ENCODE results near the gene TECPR2.

The TECPR2 gene

DNA sequence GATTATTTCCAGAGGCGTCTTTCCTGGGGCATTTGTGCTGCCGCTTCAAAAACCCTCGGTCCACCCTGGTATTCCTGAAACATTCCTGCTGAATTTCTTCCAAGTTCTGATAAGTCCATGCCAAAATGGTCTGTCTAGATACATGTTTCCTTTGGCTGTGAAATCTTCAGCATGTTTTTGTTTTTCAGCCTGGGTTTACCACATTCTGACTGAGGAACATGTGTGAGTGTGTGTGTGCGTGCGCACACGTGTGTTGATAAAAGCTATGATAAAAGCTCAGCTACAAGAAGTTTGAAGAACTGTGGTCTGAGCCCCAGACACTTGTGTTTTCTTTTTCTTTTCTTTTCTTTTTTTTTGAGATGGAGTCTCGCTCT lies 124.5 kb downstream of the TECPR2 start:
- TF ChIP-seq, protein P1, sequence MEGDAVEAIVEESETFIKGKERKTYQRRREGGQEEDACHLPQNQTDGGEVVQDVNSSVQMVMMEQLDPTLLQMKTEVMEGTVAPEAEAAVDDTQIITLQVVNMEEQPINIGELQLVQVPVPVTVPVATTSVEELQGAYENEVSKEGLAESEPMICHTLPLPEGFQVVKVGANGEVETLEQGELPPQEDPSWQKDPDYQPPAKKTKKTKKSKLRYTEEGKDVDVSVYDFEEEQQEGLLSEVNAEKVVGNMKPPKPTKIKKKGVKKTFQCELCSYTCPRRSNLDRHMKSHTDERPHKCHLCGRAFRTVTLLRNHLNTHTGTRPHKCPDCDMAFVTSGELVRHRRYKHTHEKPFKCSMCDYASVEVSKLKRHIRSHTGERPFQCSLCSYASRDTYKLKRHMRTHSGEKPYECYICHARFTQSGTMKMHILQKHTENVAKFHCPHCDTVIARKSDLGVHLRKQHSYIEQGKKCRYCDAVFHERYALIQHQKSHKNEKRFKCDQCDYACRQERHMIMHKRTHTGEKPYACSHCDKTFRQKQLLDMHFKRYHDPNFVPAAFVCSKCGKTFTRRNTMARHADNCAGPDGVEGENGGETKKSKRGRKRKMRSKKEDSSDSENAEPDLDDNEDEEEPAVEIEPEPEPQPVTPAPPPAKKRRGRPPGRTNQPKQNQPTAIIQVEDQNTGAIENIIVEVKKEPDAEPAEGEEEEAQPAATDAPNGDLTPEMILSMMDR (IDR thresholded peaks at IDR 0.05) = no peak

DNA sequence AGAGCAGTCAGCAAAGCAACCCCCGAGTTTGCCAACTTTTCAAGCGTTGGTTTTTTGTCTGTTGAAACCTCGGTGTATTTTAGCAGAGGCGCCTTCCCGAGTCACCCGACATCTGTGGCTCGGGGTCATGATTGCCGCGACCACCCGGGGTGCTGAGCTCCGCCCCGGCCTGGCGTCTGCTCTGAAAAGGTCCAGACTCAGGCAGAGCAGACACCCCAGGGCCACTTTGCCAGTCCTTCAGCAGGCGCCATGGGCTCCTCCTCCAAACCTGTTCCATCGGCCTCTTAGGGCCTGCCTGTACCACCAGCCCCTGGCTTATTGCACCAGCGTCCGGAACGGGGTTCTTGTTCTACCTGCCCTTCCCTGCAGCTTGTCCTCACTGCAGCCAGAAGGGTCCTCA lies 127.7 kb downstream of the TECPR2 start:
- TF ChIP-seq, protein P1 (IDR thresholded peaks at IDR 0.05) = no peak

DNA sequence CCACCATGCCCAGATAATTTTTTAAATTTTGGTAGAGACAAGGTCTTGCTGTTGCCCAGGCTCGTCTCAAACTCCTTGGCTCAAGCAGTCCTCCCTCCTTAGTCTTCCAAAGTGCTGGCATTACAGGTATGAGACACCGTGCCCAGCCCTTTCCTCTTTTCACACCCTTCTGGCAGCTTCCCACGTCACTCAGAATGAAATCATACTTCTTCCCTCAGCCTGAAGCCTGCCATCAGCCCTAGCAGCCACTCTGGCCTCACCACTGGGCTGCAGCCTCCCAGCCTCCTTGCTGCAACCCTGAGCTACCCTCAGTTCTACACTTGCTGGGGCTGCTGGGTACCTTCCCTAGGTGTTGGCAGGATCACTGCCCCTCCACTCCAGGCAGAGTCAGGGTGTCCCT lies 128.6 kb downstream of the TECPR2 start:
- TF ChIP-seq, protein P1 (IDR thresholded peaks at IDR 0.05) = no peak

DNA sequence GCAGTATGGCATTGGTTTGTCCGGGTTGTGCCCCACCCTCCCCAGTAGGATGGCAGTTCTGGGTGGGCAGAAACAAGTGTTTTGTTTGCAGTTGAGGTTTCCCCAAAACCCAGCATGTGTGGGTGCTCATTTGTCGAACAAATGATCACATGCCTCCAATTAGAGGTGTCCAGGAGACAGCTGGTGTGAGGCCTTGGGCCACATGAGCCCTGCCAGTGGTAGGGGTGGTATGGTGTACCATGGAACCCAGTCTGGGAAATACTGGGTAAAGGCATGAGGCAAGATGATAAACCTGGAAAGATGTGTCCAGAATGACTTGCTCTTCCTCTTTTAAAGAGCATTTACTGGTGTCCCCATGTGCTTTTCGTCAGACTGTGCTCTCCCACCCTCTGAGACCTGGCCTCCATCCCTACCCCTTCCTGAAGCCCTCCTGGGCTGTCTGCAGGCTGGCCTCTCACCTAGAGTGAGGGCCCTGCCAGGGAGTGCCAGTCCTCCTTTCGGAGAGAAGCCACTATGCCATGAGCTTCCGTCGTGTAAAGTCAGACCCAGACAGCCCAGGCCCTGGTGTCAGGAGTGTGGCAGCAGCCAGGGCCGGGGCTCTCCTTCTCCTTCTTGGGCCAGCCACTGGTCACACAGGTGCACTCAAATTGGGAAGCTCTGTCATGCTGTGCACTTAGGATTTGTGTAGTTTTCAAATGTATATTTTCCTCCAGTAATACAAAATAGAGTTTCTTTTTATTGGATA lies 129.2 kb downstream of the TECPR2 start:
- TF ChIP-seq, protein P1 (IDR thresholded peaks at IDR 0.05) = no peak

DNA sequence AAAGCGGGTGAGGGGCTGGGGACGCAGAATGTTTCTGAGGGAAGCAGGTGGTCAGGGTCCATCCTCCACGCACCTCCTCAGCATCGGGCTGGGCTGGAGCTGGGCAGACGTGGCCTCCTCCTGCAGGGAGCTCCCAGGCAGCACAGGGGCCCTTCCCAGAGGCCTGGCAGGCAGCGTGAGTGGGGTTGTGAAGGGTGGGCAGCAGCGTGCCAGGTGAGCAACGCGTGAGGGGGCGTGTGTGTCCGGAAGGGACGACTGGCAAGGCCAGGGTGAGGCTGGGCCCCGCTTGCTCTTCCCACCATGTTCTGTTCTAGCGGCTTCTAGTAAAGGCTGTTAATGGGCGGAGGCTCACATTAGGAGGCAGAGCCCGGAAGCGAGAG lies 129.8 kb downstream of the TECPR2 start:
- TF ChIP-seq, protein P1 (IDR thresholded peaks at IDR 0.05) = no peak

DNA sequence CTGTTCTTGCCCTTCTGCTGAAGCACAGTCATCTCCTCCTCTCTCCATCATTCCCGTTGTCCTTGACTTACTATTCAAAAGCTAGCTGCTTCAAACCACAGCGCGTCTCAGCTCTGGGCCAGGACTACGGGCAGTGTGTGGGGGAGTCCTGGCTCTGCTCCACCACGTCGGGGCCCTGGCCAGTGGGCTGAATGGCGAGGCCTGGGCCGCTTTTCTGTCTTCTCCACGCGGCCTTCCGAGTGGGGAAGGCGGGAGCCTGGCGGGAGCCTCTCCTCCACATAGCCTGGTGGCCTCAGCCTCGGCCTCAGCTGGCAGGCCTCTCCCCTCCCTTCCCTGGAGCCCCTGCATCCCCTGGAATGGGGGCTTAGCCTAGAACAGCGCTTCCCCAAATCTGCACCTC lies 130.4 kb downstream of the TECPR2 start:
- TF ChIP-seq, protein P1 (IDR thresholded peaks at IDR 0.05) = no peak

DNA sequence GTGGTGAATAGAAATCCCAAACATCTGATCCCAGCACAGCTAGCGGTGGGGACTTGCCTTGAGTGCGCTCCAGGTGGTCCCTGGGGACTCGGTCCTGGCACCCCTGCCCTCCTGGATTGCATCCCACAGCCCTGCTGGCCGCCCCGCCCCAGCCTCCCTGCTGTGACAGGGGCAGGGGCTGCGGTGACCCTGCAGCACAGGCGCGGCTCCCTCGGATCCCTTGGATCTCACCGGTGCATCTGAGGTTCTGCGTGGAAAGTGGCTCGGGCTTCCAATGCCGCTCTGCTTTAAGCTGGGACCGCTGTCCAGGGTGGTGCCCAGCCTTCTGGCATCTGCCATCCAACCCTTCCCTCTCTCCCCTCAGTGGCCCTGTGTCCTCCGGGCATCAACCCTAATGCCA lies 130.8 kb downstream of the TECPR2 start:
- TF ChIP-seq, protein P1 (IDR thresholded peaks at IDR 0.05) = no peak
